Body of pancreas (tissue), 4 donors: ENCODE results near the gene ANKRD45. TPM values are rescaled to one million over a fixed set of nuclear protein-coding genes. Genes with fewer than 3 reads are reported as not detected.
"Not testable (repeated sequence)": the region's sequence is repeated elsewhere in the genome, so short reads cannot be mapped to it uniquely, and the experiment has no call there.

ENCODE experiments used
- ATAC-seq: fragments of 150-250 bp; one replicate; pipeline ENCODE4 v1.9.1; 2016
- DNase-seq, 4 donors: peaks; one replicate each; pipeline ENCODE4 v3.0.0-alpha.2; 2019
- H3K27ac ChIP-seq, 4 donors: fragments of 200-600 bp; sonication (generic); 1 replicate in 3 of 4; 2 replicates in 1 of 4; pipeline versions ENCODE4 v1.5.1 to v1.6.1; 2016 to 2019; ENCODE audit warnings: mild to moderate bottlenecking in 1 of 4, mixed read lengths in 1 of 4, moderate library complexity in 1 of 4
- H3K27me3 ChIP-seq, 2 donors: fragments of 200-600 bp; sonication (generic); one replicate each; pipeline ENCODE4 v1.6.0; 2016; ENCODE audit warnings: mild to moderate bottlenecking in 1 of 2
- H3K36me3 ChIP-seq, 2 donors: fragments of 200-600 bp; sonication (generic); replicated peaks in 1 of 2; 2 replicates each; pipeline ENCODE4 v1.5.1; 2016; ENCODE audit warnings: low read depth in 2 of 2; ENCODE audit not compliant: insufficient read depth in 1 of 2
- H3K4me1 ChIP-seq: fragments of 200-600 bp; sonication (generic); one replicate; pipeline ENCODE4 v1.6.0; 2016
- H3K4me3 ChIP-seq, 2 donors: fragments of 200-600 bp; sonication (generic); 1 replicate in 1 of 2; 2 replicates in 1 of 2; pipeline ENCODE4 v1.5.1; 2016 to 2019
- H3K9me3 ChIP-seq, 3 donors: fragments of 200-600 bp; sonication (generic); 1 replicate in 2 of 3; 2 replicates in 1 of 3; pipeline ENCODE4 v1.5.1; 2016
- POLR2A ChIP-seq, 3 donors: fragments of 450-650 bp; IDR thresholded peaks; one replicate each; pipeline ENCODE4 v1.6.1; 2016; ENCODE audit warnings: antibody characterized with exemption in 3 of 3, mild to moderate bottlenecking in 2 of 3
- WGBS, 2 donors: methylation state at CpG; one replicate each; pipeline ENCODE4 v1.1.5; 2017; 5-methylcytosine and 5-hydroxymethylcytosine counted together
- intact Hi-C: fragments of 100-400 bp; cut with DNase I; formaldehyde crosslinking; loops from one replicate; pipeline ENCODE4 v1.15.1; 2023
- total RNA-seq, 2 donors: library from RNA; depleted of rRNA; stranded (reverse); fragments of >200 nt; gene quantifications; one replicate each; pipeline ENCODE4 v1.1.0, GENCODE V29; 2016
- TF ChIP-seq, protein P1 (sequence below), 7 experiments: fragments of 450-650 bp in 4 of 7; fragments of 200-600 bp in 3 of 7; sonication (generic) in 3 of 7; IDR thresholded peaks; one replicate each; pipeline ENCODE4 v1.5.1; 2016 to 2019; ENCODE audit warnings: antibody characterized with exemption in 7 of 7

ANKRD45 gene
- total RNA-seq, 2 donors from 2014 or later: 0.26 TPM; not detected in 1

- Histone ChIP-seq H3K9me3 (no peaks in the 10 kb centered on the region), H3K36me3 (no peaks in the 10 kb centered on the region), H3K27ac (no peak within 1 kb of the TSS), H3K4me1 (peaks cover 19% of the 10 kb centered on the region), H3K4me3 (no peak within 1 kb of the TSS), H3K27me3 (no peaks in the 10 kb centered on the region)
- DNase-seq (no peak), ATAC-seq (no peak)
- no peak for TF ChIP-seq POLR2A (IDR thresholded peaks at IDR 0.05)
- TF ChIP-seq, protein P1, sequence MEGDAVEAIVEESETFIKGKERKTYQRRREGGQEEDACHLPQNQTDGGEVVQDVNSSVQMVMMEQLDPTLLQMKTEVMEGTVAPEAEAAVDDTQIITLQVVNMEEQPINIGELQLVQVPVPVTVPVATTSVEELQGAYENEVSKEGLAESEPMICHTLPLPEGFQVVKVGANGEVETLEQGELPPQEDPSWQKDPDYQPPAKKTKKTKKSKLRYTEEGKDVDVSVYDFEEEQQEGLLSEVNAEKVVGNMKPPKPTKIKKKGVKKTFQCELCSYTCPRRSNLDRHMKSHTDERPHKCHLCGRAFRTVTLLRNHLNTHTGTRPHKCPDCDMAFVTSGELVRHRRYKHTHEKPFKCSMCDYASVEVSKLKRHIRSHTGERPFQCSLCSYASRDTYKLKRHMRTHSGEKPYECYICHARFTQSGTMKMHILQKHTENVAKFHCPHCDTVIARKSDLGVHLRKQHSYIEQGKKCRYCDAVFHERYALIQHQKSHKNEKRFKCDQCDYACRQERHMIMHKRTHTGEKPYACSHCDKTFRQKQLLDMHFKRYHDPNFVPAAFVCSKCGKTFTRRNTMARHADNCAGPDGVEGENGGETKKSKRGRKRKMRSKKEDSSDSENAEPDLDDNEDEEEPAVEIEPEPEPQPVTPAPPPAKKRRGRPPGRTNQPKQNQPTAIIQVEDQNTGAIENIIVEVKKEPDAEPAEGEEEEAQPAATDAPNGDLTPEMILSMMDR (IDR thresholded peaks at IDR 0.05): no peak
- WGBS, 2 donors: 89 to 91% methylated on average over 1 of the region's 1 CpG
- intact Hi-C loops: no loop called here
These were observed 34.5 kb downstream of the ANKRD45 start, which contains the start of gene TEX50 for GRCh38 chr1:173635116-173635515. TEX50 (plus strand) TSS chr1:173635338; CDS start chr1:173635522, 184 bp downstream.

DNA sequence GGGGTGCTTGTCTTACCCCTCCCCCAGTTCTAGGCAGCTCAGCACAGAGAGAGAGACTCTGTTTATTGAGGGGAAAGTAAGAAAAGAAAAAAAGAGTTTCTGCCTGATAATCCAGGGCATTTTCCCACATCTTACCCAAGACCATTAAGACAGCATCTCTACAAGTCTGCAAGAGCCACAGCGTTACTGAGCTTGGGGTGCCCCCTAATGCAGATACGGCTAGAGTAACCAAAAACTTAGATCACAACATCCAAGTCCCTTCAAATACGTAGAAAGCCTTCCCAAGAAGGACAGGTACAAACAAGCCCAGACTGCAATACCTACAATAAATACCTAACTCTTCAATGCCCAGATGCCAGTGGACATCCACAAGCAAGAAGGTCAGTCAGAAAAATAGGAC is 40.8 kb downstream of the ANKRD45 start:
- Histone ChIP-seq H3K4me3 (no peak overlapping the region), H3K27ac (no peak overlapping the region), H3K27me3 (no peaks in the 10 kb centered on the region), H3K36me3 (no peaks in the 10 kb centered on the region), H3K9me3 (no peaks in the 10 kb centered on the region), H3K4me1 (no peaks in the 10 kb centered on the region)
- no peak for ATAC-seq
- TF ChIP-seq, protein P1 (IDR thresholded peaks at IDR 0.05): no peak
- WGBS, 2 donors: 85 to 87% methylated on average over 3 of the region's 3 CpGs
- no peak for DNase-seq
- intact Hi-C loops: no loop called here

DNA sequence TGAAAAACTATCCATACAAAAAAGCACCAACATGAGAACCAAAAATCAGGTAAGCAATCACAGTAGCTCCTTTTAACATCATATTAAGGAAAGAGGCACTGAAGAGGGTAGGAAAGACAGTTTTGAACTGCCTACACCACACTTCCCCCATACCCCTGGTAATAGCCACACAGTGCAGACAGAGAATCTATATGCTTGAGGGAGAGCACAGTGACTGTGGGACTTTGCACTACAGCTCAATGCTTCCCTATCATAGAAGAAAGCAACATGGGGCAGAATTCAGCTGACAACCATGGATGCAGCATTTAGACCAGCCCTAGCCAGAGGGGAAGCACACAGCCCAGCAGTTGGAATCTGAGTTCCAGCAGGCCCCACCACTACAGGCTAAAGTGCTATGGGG is 42.4 kb downstream of the ANKRD45 start:
- no peak for DNase-seq
- Histone ChIP-seq H3K27me3 (no peaks in the 10 kb centered on the region), H3K36me3 (no peaks in the 10 kb centered on the region), H3K4me1 (no peaks in the 10 kb centered on the region), H3K9me3 (no peaks in the 10 kb centered on the region), H3K4me3 (no peak overlapping the region), H3K27ac (no peak overlapping the region)
- ATAC-seq: no peak
- intact Hi-C loops: no loop called here
- TF ChIP-seq POLR2A (IDR thresholded peaks at IDR 0.05): no peak
- TF ChIP-seq, protein P1 (IDR thresholded peaks at IDR 0.05): no peak

GRCh38 chr1:173616859-173617258 is 52.8 kb downstream of the ANKRD45 start:
- WGBS, 2 donors: 81 to 86% methylated on average over 4 of the region's 4 CpGs
- DNase-seq: no peak
- no peaks in the 10 kb centered on the region for H3K4me1 ChIP-seq

GRCh38 chr1:173613086-173613485 is 56.6 kb downstream of the ANKRD45 start:
- intact Hi-C loops, ATAC-seq, DNase-seq, H3K36me3 ChIP-seq, H3K27me3 ChIP-seq, H3K4me1 ChIP-seq, H3K9me3 ChIP-seq, H3K4me3 ChIP-seq, H3K27ac ChIP-seq: not testable (repeated sequence)
- 88% methylated on average over 13 of the region's 32 CpGs; no CpG with 5 or more reads in 1 of the 2 donors for WGBS, 2 donors

More at GRCh38 chr1:173616859-173617258, 52.8 kb downstream of the ANKRD45 start:
- H3K36me3 ChIP-seq: no peaks in the 10 kb centered on the region
- H3K27me3 ChIP-seq: no peaks in the 10 kb centered on the region
- no peak for TF ChIP-seq POLR2A (IDR thresholded peaks at IDR 0.05)
- TF ChIP-seq, protein P1 (IDR thresholded peaks at IDR 0.05): no peak
- no peak overlapping the region for H3K4me3 ChIP-seq
- peaks cover 0 to 20% (median 0%) of the 10 kb centered on the region in 3 donors for H3K9me3 ChIP-seq
- ATAC-seq: no peak
- H3K27ac ChIP-seq: no peak overlapping the region
- intact Hi-C loops: no loop called here
